Transverse colon (tissue), 4 donors: ENCODE results near the gene UBE2L3. TPM values are rescaled to one million over a fixed set of nuclear protein-coding genes. Genes with fewer than 3 reads are reported as not detected.
A peak's percentile ranks its signal among the peaks of the same experiment; 100 is the strongest.

Experiments
- DNase-seq: peaks from one replicate; pipeline ENCODE4 v3.0.0-alpha.2; 2019
- H3K27ac ChIP-seq, 4 donors: fragments of 200-600 bp; sonication (generic); 2 replicates each; pipeline ENCODE4 v1.5.1; 2016 to 2018; ENCODE audit warnings: inconsistent platforms in 4 of 4
- H3K27me3 ChIP-seq: fragments of 200-600 bp; sonication (generic); 2 replicates; pipeline ENCODE4 v1.5.1; 2017; ENCODE audit warnings: inconsistent platforms
- H3K36me3 ChIP-seq, 4 donors: fragments of 200-600 bp; sonication (generic); 2 replicates each; pipeline ENCODE4 v1.5.1; 2017 to 2019; ENCODE audit warnings: inconsistent platforms in 4 of 4
- H3K4me1 ChIP-seq, 4 donors: fragments of 200-600 bp; sonication (generic); 2 replicates each; pipeline ENCODE4 v1.5.1; 2017 to 2020; ENCODE audit warnings: inconsistent platforms in 4 of 4
- H3K4me3 ChIP-seq, 4 donors: fragments of 200-600 bp; sonication (generic); 1 replicate in 1 of 4; 2 replicates in 3 of 4; pipeline versions ENCODE4 v1.5.1 to v1.6.1; 2017 to 2019; ENCODE audit warnings: inconsistent platforms in 4 of 4
- H3K9me3 ChIP-seq, 2 donors: fragments of 200-600 bp; sonication (generic); 2 replicates each; pipeline ENCODE4 v1.5.1; 2017 to 2019; ENCODE audit warnings: inconsistent platforms in 2 of 2
- CTCF ChIP-seq, 5 experiments: fragments of 200-600 bp in 3 of 5; fragments of 450-650 bp in 2 of 5; sonication (generic) in 3 of 5; IDR thresholded peaks; 1 replicate in 2 of 5; 2 replicates in 3 of 5; pipeline ENCODE4 v1.5.1; 2016 to 2017; ENCODE audit warnings: antibody characterized with exemption in 5 of 5, inconsistent platforms in 3 of 5, mild to moderate bottlenecking in 2 of 5, moderate library complexity in 1 of 5
- EP300 ChIP-seq: sonication (generic); formaldehyde crosslinking; IDR thresholded peaks from one replicate; pipeline ENCODE4 v1.6.1; 2017; ENCODE audit warnings: antibody characterized with exemption, low read depth
- POLR2A ChIP-seq: fragments of 450-650 bp; IDR thresholded peaks from one replicate; pipeline ENCODE4 v1.6.1; 2016; ENCODE audit warnings: antibody characterized with exemption, mild to moderate bottlenecking, moderate library complexity
- POLR2AphosphoS5 ChIP-seq, 3 donors: sonication (generic); formaldehyde crosslinking; IDR thresholded peaks; one replicate each; pipeline ENCODE4 v1.6.1; 2016; ENCODE audit warnings: antibody characterized with exemption in 3 of 3
- WGBS, 2 donors: methylation state at CpG; one replicate each; pipeline ENCODE4 v1.1.5; 2018; ENCODE audit warnings: low coverage in 1 of 2; 5-methylcytosine and 5-hydroxymethylcytosine counted together
- in situ Hi-C, 4 donors: fragments of 200-750 bp; cut with MboI; loops; one replicate each; pipeline versions ENCODE4 v1.15.0 to v1.15.1; 2017; ENCODE audit warnings: low sequenced_read_pairs in 3 of 4, low pct_ligation_motif_present in 1 of 4, low pct_unique_long_range_greater_than_20kb in 1 of 4
- intact Hi-C: fragments of 100-400 bp; cut with DNase I; formaldehyde crosslinking; loops from one replicate; pipeline ENCODE4 v1.15.1; 2023; ENCODE audit warnings: low total_unique reads
- total RNA-seq, 4 donors: library from RNA; depleted of rRNA; stranded (reverse); fragments of >200 nt; gene quantifications; one replicate each; pipeline ENCODE4 v1.1.0, GENCODE V29; 2016

UBE2L3 gene
- total RNA-seq, 4 donors from 2014 or later: 21.9 to 48.7 (median 33.5) TPM

GRCh38 chr22:21652547-21653545 is 85.3 kb downstream of the UBE2L3 start:
- intact Hi-C loops: loop anchor here (5.0 kb wide), 1 partner anchor 954 kb away; no protein-coding TSS in a partner anchor
- no peak for DNase-seq
- peaks cover 13 to 29% (median 21%) of the 10 kb centered on the region in 4 donors for H3K4me1 ChIP-seq
- in situ Hi-C loops: loop anchor here in 1 of 4 donors (5.0 kb wide), 1 partner anchor 49 kb away; no protein-coding TSS in a partner anchor
- peak overlapping the region; percentile 32 to 55 (median 42) for H3K4me3 ChIP-seq
- 28% methylated on average over 32 of the region's 40 CpGs; no CpG with 5 or more reads in 1 of the 2 donors for WGBS, 2 donors
- peak overlapping the region in 2 of 4 donors; percentile 8 to 56 for H3K27ac ChIP-seq
- H3K27me3 ChIP-seq: peaks cover 3% of the 10 kb centered on the region
- no peaks in the 10 kb centered on the region for H3K36me3 ChIP-seq
- TF ChIP-seq POLR2AphosphoS5 (IDR thresholded peaks at IDR 0.05) (no peak), EP300 (no peak), POLR2A (no peak), CTCF (IDR thresholded peaks at IDR 0.05) (no peak)
- H3K9me3 ChIP-seq: no peaks in the 10 kb centered on the region

DNA sequence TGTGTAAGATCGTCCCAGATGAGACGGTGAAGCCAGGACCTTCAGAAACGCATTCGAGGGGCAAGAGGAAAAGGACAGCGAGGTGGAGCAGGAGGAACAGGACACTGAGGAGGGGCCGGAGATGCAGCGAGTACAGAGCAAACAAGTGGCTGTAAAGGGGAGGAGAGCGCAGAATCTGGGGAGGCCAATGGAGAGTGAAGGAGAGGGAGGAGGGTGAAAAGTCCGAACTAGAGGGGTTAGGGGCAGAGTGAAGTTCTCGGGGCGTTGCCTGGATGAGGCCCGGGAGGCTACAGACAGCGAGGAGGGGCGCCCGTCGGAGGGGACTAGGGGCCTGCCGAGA is 89.5 kb downstream of the UBE2L3 start:
- H3K36me3 ChIP-seq: no peaks in the 10 kb centered on the region
- 31 to 41% methylated on average over 9 to 17 of the region's 17 CpGs for WGBS, 2 donors
- in situ Hi-C loops: no loop called here
- H3K27ac ChIP-seq: peak overlapping the region in 2 of 4 donors; percentile 49 to 71
- intact Hi-C loops: no loop called here
- H3K4me1 ChIP-seq: peaks cover 7 to 23% (median 18%) of the 10 kb centered on the region in 4 donors
- no peak for TF ChIP-seq POLR2AphosphoS5 (IDR thresholded peaks at IDR 0.05)
- TF ChIP-seq EP300: no peak
- TF ChIP-seq POLR2A: no peak
- no peaks in the 10 kb centered on the region for H3K9me3 ChIP-seq
- no peak for DNase-seq
- H3K4me3 ChIP-seq: peak overlapping the region in 3 of 4 donors; percentile 44 to 60 (median 60)
- peaks cover 9% of the 10 kb centered on the region for H3K27me3 ChIP-seq

- Histone ChIP-seq H3K9me3 (no peaks in the 10 kb centered on the region), H3K27ac (peak overlapping the region in 3 of 4 donors; percentile 49 to 71 (median 65)), H3K27me3 (peaks cover 9% of the 10 kb centered on the region), H3K36me3 (no peaks in the 10 kb centered on the region), H3K4me1 (peaks cover 5 to 18% (median 14%) of the 10 kb centered on the region in 4 donors), H3K4me3 (peak overlapping the region; percentile 44 to 60 (median 52))
- intact Hi-C loops (no loop called here), in situ Hi-C loops (no loop called here)
- TF ChIP-seq POLR2A (no peak), POLR2AphosphoS5 (IDR thresholded peaks at IDR 0.05) (no peak), CTCF (IDR thresholded peaks at IDR 0.05) (peak in 3 of 5 experiments; percentile 16 to 32 (median 31))
- DNase-seq: peak; percentile 89
- WGBS, 2 donors: 2% methylated on average over 15 of the region's 79 CpGs; no CpG with 5 or more reads in 1 of the 2 donors
Observed at GRCh38 chr22:21657360-21658032, 90.0 kb downstream of the UBE2L3 start.

DNA sequence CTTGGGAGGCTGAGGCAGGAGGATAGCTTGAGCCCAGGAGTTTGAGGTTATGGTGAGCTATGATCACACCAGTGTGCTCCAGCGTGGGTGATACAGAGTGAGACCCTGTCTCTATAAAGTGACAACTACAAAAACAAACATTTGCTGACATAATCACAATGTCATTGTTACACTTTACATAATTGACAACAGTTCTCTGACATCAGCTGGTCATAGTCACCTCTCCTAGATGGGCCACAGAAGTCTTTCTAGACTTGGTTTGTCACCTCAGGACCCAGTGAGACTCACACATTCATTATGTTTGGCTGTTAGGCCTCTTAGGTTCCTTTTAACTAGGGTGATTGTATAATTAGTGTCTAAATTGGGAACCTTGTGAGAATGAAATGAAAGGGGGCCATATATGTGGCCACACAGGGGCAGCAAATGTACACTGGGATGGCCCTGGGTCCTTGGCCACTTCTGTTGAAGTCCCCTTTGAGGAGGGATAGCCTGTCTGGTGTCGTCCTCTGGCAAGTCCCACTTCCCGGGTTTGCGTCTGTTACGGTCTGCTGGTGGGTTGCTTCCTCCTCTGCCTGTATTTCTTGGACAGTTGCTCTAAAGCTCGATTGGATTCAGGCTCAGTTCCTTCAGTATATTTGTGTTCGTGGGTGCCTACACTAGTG is 92.5 kb downstream of the UBE2L3 start:
- H3K36me3 ChIP-seq: no peaks in the 10 kb centered on the region
- H3K27me3 ChIP-seq: peaks cover 9% of the 10 kb centered on the region
- TF ChIP-seq POLR2A (no peak), POLR2AphosphoS5 (IDR thresholded peaks at IDR 0.05) (no peak), EP300 (no peak), CTCF (IDR thresholded peaks at IDR 0.05) (no peak)
- no peak for DNase-seq
- intact Hi-C loops (no loop called here), in situ Hi-C loops (no loop called here)
- 80 to 91% methylated on average over 1 to 7 of the region's 7 CpGs for WGBS, 2 donors
- H3K4me1 ChIP-seq: peaks cover 2 to 15% (median 10%) of the 10 kb centered on the region in 4 donors
- H3K27ac ChIP-seq: no peak overlapping the region
- H3K9me3 ChIP-seq: no peaks in the 10 kb centered on the region
- no peak overlapping the region for H3K4me3 ChIP-seq
